GM12873 (cell line): ENCODE data around the gene EEF1AKMT3.
A peak's percentile ranks its signal among the peaks of the same experiment; 100 is the strongest.

ENCODE experiments used
- TF ChIP-seq, protein P1 (sequence below): IDR thresholded peaks from 2 replicates; pipeline ENCODE4 v1.5.1; 2012; ENCODE audit warnings: low read depth, mild to moderate bottlenecking, moderate library complexity, low read length, control low read depth; ENCODE audit not compliant: insufficient read depth; ENCODE audit errors: missing control alignments

The EEF1AKMT3 gene

DNA sequence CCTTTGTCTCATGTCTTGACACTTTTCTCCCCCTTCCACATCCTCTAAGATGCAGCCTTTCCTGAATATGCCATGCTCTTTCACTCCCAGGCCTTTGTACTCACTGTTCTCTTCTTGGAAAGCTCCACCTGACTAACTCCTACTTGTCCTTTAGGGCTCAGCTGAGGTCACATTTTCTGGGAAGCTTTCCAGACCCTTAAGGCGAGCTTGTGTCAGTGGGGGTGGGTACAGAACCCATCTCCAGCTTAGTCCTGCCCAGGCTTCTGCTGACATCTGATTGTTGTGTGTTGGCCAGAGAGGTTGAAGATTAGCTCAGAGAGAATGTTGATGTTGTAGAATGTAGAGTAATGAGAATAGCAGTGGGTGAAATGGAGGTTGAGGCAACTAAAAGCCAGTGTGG lies 7.3 kb downstream of the EEF1AKMT3 start:
- TF ChIP-seq, protein P1, sequence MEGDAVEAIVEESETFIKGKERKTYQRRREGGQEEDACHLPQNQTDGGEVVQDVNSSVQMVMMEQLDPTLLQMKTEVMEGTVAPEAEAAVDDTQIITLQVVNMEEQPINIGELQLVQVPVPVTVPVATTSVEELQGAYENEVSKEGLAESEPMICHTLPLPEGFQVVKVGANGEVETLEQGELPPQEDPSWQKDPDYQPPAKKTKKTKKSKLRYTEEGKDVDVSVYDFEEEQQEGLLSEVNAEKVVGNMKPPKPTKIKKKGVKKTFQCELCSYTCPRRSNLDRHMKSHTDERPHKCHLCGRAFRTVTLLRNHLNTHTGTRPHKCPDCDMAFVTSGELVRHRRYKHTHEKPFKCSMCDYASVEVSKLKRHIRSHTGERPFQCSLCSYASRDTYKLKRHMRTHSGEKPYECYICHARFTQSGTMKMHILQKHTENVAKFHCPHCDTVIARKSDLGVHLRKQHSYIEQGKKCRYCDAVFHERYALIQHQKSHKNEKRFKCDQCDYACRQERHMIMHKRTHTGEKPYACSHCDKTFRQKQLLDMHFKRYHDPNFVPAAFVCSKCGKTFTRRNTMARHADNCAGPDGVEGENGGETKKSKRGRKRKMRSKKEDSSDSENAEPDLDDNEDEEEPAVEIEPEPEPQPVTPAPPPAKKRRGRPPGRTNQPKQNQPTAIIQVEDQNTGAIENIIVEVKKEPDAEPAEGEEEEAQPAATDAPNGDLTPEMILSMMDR = no peak

DNA sequence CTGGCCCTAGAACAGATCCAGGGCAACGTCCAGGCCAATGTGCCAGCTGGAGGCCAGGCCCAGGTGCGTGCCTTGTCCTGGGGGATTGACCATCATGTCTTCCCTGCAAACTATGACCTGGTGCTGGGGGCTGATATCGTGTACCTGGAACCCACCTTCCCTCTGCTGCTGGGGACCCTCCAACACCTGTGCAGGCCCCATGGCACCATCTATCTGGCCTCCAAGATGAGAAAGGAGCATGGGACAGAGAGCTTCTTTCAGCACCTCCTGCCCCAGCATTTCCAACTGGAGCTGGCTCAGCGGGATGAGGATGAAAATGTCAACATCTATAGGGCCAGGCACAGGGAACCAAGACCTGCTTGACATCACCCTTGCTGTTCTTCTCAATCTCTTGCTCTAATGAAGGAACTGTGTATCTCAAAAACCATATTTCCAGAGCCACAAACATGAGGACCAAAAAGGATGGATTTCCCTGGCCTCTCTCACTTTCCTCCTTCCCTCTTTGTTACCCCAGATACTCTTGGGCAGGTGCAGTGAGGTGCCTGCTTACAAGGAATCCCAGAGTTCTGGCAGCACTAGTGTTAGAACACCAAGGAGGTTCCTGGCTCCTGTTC lies 8.0 kb downstream of the EEF1AKMT3 start:
- TF ChIP-seq, protein P1 = no peak

DNA sequence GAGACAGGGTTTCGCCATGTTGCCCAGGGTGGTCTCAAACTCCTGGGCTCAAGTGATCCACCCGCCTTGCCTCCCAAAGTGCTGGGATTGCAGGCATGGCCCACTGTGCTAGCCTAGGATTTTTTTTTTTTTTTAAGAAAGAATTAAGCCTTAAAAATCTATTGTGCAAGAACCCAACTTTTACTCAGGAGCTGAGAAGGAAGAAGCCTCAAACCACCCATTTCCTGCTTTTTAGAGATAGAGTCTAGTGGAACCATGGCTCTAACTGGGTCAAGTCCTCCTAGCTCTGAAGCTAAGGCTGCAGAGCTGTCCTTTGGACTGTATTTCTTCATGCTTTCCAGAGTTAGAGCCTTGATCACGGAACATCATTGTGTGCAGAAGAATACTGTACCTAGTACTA lies 8.8 kb downstream of the EEF1AKMT3 start:
- TF ChIP-seq, protein P1 = no peak

DNA sequence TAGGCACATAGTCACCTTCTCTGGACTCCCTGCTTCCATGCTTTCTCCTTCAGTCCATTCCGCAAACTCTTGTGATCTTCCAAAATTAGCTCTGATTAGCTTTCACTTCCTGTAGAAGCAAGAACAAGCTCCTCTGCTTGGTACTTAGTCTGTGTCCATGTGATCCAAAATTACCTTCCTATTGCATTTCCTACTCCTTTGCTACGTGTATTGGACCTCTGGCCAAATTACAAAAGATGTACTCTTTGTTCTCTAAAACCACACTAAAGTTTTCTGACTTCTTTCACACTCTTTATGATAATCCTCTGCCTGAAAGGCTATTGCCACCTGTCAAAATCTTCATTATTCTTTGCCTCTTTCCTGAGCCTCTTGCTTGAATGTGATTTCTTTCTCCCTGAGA lies 9.4 kb downstream of the EEF1AKMT3 start:
- TF ChIP-seq, protein P1 = no peak

DNA sequence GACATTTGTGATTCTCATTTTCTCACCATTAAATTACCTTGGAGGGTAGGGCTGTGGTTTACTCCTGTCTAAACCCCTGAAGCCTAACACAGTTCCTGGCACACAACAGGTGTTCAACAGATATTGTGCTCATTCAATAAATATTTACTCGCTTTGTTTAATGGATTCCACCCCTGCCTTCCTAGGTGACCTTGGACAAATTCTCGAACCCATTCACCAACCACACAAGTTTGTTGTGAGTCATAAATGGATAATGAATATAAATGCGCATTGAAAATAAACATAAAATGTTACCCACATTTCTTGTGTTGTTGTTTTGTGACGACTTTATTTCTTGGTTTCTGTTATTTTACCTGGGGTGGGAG lies 9.8 kb downstream of the EEF1AKMT3 start:
- TF ChIP-seq, protein P1 = no peak

DNA sequence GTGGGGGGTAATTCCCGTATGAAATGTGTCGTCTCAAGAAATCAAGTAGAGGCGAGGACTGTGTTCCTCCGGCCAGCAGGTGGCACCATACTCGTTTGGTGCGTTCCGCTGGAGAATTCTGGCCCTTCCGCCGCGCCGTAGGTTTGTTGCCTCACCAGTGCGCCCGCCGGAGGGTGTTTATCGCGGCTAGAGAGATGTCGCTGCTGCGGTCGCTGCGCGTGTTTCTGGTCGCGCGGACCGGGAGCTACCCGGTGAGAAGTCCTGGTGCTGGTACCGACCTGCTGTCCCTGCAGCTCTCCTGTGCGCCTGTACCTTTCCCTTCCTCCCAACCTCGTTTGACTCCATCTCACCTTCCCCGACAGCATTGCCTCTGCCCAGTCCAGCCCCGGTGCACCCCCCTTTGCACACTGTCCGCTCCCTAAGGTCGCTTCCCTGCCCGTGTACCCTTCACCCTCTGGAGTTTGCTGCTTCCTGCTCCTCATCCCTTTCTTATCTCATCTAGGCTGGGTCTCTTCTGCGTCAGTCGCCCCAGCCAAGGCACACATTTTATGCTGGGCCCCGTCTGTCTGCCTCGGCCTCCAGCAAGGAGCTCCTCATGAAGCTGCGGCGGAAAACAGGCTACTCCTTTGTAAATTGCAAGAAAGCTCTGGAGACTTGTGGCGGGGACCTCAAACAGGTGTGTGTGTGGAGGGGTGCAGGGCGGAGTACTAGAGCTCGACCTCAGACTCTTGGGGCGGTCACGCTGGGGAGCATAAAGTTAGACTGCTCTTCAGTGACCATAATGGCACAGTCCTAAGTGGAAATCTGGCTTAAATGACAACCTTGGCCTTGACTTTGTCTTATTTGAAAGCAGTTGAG lies 10.4 kb downstream of the EEF1AKMT3 start, which contains the start of gene TSFM:
Gene TSFM, plus strand, starts transcription at position 180 of the 858 bp plus-strand sequence. Its CDS starts 15 bp downstream, at position 195.
- TF ChIP-seq, protein P1 = peak; percentile 94

DNA sequence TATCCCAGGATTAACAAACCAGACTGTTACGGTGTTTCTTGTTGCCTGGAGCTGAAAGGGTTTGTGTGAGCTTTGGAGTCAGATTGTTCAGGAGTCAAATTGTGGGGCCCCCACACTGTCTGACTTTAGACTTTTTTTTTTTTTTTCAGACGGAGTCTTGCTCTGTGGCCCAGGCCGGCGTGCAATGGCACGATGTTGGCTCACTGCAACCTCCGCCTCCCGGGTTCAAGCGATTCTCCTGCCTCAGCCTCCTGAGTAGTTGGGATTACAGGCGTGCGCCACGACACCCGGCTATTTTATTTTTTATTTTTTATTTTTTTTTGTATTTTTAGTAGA lies 11.0 kb downstream of the EEF1AKMT3 start:
- TF ChIP-seq, protein P1 = no peak
